GM04504 (cell line): ENCODE data around the gene IMP4.
A peak's percentile ranks its signal among the peaks of the same experiment; 100 is the strongest.

ENCODE experiments used
- DNase-seq: peaks from one replicate; pipeline ENCODE4 v3.0.0-alpha.2; 2012; ENCODE audit warnings: low read depth

Gene IMP4

DNA sequence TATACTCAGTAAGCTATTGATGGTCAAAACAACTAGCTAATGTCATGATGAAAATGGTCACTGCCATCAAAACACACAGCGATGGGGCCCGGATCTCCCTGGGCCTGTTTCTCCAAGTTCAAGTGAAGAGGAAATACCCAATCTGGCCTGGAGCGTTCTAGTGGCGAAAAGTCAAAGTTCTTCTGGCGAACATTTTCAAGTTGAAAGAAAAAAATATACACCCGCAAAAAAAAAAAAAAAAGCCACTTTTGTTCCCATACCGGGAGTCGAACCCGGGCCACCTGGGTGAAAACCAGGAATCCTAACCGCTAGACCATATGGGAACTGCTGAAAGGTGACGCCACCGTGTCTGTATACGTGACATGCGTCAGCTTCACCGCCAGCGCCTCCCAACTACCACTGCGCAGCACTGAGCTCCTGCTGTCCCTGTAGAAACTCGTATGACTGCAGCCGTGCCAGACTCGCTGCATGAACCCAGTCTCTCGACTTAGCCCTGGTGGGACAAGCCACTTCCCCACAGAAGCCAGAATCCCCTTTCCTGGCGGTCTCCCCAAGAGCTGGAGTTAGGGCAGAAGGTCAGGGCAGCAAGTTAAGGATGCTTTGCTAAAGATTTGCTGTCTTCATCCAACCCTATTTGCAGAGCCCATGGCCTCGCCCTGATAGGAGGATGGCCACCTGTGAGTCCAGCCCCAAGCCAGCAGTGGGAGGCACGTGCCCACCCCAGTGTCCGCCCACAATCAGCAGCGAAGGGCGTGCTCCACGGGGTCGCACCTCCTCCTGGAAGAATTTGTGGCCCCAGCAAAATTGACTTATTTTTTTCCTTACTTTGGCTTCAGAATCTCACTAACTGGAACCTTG is 5.6 kb upstream of the IMP4 start:
- DNase-seq: peak; percentile 53

DNA sequence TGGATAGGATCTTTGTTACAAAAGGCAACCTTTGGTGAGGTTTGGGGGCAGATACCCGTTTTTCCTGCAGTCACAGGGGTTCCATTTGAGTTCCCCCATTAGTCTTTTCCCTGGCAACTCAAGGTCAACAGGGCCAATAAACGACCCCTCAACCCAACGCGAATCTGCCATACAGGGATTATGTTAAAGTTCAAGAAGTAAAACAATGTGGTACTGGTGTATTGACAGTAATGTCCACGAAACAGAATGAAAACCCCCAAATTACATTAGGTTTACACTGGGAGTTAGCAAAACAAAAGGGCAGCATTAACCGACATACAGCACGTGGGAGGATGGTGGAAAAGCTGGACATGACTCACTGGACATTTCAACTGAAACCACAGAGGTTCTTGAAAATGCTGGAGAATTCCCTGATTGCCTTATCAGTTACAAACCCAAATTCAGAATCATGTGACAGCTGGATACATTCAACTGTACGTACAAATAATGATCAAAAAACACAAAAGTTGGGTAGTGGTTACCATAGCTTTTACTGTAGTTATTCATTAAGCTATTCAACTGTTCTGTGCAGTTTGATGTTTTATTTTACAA is 4.9 kb upstream of the IMP4 start:
- no peak for DNase-seq

DNA sequence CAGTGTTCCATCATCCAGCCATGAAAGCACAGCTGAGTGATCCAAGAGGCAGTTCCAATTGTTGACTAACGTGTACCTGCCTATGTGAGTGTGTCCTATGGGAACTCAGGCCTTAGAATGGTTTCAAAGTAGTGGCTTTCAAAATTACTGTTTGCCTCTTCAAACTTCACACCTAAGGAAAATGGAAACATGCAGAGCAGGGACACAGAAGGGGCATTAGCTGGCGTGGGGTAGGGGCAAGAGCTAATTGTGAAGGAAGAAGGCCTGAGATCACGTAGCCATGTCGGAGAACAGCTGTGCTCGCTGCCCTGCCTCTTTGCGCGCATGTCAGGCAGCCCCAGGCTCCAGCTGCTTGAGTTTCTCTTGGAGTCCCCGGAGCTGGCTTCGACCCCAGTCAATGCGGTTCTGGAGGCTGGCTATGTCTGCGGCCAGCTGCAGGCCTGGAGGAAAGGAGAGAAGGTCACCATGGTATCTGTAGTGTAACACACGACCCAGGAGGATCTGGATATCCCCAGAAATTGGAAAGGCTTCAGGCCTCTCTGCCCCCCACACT is 3.8 kb upstream of the IMP4 start:
- DNase-seq: no peak

DNA sequence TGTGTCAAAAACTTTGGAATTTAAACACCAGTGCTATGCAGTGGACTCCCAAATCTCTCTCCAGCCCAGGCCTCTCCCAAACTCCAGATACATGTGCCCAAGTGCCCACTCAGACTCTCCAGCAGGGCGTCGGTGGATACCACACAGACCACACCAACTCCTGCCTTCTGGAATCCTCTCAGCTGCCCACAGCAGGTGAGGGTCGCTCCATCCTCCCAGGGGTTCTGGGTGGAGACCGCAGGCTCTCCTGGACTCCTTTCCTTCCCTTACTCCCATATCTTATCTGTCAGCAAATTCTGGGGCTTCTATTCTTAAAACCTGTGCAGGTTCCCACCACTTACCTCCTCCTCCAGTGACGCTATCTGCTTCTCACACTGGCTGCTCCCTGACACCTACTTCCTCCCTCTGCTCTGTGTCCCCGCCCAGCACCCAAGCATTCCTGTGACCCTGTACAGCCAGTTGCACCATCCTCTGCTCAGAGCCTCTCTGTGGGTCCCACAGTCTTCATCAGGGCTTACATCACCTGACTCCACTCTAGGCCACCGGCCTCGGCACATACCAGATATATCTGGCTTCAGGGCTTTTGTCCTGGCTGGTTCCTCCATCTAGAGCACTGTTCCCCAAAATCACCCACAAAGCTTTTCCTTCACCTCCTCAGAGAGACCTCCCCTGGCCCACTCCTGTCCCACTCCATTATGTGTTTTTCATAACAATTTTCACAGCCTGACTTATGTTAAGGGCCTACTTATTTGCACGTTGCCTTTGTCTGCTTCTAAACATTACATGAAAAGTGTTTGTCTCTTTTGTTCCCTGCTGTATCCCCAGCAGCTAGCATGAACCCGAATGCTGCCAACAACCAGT is 2.6 kb upstream of the IMP4 start:
- DNase-seq: no peak

DNA sequence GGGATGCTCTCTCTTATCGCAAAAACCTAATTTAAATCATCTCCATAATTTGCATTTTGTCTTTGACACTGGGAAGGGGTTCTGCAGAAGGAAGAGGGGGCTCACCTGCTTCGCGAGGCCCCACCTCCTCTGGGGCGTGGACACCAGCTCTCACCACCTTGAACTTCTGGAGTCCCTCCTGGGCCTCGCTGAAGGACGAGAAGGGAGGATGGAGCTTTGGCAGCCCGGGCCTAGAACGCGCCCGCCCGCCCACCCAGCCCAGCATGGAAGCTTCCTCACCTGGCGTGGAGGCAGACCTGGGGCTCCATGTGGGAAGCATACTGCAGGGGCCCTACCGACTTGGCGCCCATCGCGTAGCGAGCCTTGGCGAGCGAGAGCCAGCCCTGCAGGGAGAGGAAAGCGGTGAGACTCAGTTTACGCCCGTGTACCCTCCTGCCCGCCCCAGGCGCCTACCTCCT is 1.1 kb upstream of the IMP4 start:
- DNase-seq: no peak

DNA sequence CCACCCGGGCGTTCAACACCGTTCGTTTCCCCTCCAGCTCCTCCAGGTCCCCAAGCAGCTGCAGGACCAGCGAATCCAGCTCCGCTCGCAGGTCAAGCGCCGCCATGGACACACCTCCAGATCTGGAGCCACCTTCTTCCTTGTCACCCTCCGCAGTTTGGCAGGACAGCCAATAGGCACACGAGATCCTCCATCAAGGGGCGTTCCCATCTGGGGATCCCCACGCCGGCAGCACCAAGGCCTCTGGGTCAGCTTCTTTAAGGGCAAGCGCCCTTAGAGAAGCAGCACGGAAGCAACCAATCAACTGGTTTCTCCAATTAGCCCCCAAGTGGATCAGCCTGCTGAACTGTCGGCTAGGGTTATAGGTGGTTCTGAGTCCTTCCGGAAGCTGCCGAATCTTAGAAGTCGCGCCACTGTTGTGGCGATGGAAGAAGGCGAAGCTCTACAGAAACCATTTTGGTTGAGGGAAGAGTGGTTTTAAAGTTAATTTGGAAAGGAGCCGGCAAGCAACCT is 621 bp upstream of the IMP4 start:
- DNase-seq: peak; percentile 87

DNA sequence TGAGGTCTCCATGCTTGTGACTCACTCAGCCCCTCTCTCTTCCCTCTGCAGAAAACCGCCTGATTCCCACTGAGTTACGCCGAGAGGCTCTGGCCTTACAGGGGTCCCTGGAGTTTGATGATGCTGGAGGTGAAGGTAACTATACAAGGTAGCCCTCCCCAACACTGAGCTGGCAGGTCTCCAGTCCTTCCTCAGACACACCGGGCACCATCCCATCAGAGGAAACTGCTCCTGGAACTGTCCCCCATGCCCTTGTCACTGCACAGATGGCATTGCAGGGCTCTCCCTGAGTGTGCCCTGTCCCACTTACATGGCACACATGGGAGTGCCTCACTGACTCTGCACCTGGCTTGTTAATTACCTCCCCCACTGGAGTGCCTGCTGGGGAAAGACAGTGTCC is 1.9 kb downstream of the IMP4 start:
- DNase-seq: no peak

DNA sequence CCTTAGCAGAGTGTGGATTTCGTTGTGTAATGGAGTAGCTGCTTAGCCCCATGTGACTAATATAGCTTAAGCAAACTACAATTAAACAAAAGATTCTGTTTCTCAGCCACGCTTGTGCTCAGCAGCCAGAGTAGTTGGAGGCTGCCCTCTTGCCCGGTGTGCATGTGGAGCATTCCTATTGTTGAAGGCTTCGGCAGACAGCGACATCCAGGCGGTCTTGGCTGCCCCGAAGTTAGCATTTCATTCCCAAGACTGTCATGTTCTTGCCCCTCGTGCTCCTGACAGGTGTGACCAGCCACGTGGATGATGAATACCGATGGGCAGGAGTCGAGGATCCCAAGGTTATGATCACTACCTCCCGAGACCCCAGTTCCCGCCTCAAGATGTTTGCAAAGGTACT is 2.4 kb downstream of the IMP4 start:
- no peak for DNase-seq

DNA sequence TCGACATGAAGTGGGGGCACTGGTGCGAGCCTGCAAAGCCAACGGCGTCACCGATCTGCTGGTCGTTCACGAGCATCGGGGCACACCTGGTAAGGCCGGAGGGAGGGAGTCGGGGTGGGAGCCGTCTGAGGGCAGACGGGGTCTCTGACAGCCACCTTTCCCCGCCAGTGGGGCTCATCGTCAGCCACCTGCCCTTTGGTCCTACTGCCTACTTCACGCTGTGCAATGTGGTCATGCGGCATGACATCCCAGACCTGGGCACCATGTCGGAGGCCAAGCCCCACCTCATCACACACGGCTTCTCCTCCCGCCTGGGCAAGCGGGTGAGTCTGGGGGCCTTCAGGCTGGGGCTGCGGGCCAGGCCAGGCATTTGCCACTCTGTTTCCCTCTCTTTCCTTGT is 2.9 kb downstream of the IMP4 start:
- no peak for DNase-seq

DNA sequence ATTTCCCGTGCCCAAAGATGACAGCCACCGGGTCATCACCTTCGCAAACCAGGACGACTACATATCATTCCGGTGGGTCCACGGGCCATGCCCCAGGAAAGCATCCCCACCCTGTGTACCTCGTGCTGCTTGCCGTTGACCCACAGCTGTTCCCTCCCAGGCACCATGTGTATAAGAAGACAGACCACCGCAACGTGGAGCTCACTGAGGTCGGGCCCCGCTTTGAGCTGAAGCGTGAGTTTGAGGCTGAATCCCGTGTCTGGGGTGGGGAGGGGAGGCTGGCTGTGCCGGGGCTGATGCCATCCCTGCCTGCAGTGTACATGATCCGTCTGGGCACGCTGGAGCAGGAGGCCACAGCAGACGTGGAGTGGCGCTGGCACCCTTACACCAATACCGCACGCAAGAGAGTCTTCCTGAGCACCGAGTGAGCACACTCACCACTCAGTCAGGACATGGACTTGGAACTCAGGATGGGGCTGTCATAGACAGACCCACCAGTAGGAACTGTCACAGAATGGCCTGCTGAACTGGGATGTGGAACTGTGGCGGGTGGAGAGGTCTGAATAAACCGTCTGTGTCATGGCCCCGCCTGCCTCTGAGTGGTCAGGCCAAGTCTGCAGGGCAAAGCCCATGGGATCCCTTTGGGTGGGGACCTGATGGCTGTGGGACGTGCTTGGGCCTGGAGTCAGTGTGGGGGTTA is 3.5 kb downstream of the IMP4 start:
- DNase-seq: no peak

DNA sequence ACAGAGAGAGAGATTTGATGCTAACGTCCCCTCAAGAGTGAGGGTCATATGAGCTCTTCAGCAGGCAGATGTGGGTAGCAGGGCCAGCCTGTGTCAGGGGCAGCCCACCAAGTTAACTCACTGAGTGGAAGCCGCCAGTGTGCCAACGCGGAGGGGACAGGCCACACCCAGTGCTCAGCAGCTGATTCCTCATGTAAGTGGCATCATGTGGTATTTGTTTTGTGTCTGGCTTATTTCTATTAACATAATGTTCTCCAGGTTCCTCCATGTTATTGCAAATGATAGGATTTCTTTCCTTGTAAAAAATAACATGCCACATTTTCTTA is 4.0 kb downstream of the IMP4 start:
- no peak for DNase-seq

DNA sequence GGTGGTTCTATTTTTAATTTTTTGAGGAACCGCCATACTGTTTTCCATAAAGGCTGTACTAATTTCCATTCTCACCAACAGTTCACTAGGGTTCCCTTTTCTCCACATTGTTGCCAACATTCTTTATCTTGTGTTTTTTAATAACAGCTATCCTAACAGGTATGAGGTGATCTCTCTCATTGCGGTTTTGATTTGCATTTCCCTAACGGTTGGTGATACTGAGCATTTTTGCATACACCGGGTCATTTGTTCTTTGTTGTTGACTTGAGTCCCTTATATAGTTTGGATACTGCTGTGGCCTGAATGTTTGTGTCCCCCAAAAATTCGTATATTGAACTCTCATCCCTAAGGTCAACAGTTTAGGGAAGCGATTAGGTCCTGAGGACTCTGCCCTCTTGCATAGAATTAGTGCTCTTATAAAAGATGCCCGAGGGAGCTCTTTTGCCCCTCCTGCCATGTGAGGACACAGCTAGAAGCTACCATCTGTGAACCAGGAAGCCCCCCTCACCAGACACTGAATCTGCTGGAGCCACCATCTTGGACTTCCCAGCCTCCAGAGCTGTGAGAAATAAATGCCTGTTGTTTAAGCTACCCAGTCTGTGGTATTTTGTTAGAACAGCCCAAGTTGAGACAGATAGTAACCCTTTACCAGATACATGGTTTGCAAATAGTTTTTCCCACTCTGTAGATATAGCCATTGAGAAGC is 4.7 kb downstream of the IMP4 start:
- DNase-seq: no peak

DNA sequence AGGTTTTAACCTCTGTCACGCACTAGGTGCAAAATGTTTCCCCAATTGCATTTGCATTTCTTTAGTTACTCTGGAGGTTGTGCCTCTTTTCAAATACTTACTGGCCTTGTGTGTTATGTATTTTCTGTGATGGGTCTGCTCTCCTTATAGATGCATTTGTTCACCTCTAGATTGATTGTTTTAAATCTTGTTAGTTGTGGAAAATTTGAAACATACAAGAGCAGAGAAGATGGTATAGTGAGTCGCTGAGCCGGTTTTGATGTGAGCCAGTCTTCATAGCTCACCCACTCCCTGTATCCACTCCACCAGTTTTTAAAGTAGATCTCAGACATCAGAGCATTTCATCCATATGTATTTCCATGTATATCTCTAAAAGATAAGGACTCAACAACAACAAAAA is 6.5 kb downstream of the IMP4 start:
- DNase-seq: no peak

DNA sequence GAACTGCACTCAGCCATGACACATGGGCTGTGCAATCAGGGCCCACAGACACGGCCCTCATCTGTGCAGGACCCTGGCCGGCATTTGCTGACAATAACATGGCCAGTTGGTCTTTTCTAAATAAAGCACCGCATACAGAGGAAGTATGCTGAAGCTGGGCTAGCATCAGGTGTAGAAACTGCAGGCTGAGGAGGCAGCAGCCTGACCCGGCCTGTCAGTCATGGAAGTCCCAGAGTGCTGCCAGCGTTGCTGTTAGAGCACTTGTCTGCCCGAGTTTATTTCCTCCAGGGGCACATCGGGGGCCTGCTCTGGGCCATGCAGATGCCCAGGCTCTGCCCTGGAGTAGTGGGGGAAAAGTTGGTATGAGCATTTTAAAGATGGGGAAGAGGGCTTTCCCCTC is 9.0 kb downstream of the IMP4 start:
- DNase-seq: no peak

DNA sequence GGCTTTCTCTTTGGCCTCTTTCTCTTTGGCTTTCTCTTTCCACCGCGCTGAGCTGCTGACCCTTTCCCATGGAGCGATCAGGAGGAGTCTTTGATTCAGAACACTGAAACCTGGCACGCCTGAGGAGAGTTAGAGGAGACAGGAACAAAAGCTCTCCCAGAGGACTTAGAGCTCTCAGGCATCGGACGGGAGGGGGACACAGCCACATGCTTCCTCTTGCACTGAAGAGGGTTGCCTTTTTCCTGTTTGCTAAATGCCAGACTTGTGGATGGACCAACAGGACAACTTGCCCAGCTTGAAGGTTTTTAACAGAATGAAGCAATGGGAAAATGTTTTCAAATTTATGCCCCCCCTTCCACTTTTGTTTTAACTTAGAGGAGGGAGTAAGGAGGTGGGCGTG is 9.5 kb downstream of the IMP4 start:
- no peak for DNase-seq

DNA sequence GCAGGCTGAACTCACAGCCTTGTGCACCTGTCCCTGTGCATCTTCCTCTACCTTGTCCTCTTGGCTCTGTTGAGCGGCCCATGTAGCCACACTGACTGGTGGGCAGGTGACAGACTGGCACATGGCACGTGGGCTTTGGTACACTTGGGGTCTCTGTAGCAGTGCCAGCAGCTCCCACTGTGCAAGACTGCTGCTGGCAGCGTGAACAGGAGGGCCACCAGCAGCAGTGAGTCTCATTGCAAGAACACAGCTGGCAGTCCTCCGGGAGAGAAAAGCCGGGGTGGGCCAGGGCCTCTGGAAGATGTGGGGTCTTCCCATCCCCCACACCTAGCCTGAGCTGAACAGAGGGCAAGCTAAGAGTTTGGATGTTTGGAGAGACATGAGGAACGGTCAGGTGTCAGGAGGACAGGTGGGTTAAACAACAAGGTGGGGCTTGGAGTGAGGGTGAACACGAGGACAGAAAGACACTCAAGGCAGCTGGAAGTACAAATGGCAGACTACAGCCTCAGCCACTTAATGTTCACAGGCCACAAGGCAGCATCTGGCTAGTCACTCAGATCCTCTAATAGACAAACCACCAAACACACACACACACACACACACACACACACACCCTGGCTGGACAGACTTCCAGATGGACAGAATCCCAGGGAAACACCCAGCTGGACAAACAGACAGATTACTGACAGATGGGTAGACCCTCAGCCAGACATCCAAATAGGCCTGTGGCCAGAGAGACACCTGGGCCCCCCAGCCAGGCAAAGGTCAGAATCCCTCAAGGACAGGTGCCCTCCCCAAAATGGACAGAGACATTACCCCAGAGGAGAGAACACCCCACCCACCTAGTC is 10.8 kb downstream of the IMP4 start:
- DNase-seq: no peak

DNA sequence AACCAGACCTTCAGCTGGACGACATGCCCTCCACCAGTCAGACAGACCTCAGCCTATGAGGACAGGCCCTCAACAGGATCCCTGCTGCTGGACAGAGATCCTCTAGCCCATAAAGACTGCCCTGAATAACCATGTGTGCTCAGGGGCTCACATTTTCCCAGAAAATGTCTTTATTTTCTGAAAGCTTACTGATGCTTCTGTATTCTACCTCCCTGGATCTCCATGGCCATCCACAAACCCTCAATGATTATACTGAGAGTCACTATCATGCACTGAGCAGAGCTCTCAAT is 11.4 kb downstream of the IMP4 start:
- DNase-seq: no peak

DNA sequence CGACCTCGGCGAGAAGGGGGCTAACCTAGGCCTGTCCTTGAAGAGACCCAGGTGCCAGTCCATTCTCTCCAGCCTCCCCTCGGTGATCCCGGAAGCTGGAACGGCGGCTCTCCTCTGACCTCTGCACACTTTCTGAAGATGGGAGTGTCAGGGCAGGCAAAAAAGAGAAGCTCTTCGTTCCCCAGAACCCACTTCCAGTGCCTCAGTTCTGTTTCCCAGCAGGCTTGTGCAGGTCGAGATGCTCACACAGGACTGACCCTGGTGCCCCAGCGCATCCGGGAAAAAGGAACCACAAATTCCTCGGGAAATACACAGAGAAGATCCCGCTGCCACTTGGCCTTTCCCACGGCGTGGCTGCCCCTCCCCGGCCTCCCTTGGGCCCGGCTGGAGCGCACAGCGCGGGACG is 12.5 kb downstream of the IMP4 start:
- DNase-seq: no peak

DNA sequence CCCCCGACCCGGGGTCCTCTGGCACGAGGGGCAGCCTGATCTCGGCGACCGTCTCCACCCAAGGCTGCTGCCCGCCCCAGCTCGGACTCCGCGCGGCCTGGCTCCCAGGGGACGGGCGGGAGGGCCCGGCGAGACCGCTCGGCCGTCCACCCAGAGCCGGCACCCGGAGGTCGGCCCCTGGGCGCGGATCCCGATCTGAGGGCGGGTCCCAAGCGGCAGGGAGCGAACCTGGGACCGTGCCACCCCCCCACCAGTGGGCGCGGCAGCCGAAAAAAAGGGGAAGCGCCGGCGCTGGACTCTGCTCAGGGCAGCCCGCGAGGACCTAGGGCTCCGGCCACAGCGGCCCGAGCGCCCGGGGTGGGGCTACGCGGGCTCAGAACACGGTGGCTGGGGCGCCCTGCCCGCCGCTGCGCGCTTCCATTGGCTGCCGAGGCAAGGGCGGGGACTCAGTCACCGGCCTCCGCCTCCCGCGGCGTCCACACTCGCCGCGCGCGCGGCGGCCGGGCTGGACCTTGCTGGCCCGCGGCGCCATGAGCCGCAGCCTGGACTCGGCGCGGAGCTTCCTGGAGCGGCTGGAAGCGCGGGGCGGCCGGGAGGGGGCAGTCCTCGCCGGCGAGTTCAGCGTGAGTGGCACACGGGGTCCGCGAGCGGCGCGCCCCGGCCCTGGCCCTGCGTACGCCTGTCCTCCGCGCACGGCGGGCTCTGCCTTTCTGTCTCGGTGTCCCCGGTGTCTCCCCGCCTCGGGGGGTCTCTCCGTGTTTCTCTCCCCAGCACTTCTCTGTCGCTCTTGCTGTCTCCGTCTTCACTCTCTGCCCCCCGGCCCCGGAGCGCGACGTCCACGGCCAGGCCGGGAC is 13.1 kb downstream of the IMP4 start, which contains the start of gene PTPN18:
Gene PTPN18 (plus strand): TSS at position 479 of the 854 bp plus-strand sequence. CDS start 52 bp downstream, at position 531.
- peak; percentile 85 for DNase-seq
